ENCODE data around the gene UBALD1.

UBALD1 gene

GRCh38 chr16:4614571-4615383 lies at the start of gene UBALD1:
TSS of gene UBALD1 (minus strand) at chr16:4614888. CDS start at chr16:4614797, 91 bp downstream.
- peak; percentile 82 for DNase-seq

GRCh38 chr16:4663777-4664465 lies 49.2 kb upstream of the UBALD1 start:
- no peak for DNase-seq

- no peak for DNase-seq
Measured at GRCh38 chr16:4663465-4663776, 48.7 kb upstream of the UBALD1 start.

- DNase-seq, result no peak
Measured at GRCh38 chr16:4661661-4662060, 47.0 kb upstream of the UBALD1 start.

GRCh38 chr16:4660454-4661007 lies 45.8 kb upstream of the UBALD1 start:
- DNase-seq, result peak; percentile 74

GRCh38 chr16:4659363-4660353 lies 45.0 kb upstream of the UBALD1 start:
- DNase-seq, result no peak

GRCh38 chr16:4656695-4657686 lies 42.3 kb upstream of the UBALD1 start:
- DNase-seq, result no peak

- DNase-seq, result no peak
Measured at GRCh38 chr16:4656221-4656620, 41.5 kb upstream of the UBALD1 start.

GRCh38 chr16:4655801-4656200 lies 41.1 kb upstream of the UBALD1 start:
- no peak for DNase-seq

- DNase-seq, result no peak
Measured at GRCh38 chr16:4654964-4655590, 40.4 kb upstream of the UBALD1 start.

GRCh38 chr16:4654011-4654963 lies 39.6 kb upstream of the UBALD1 start:
- DNase-seq, result no peak

GRCh38 chr16:4652561-4652960 lies 37.9 kb upstream of the UBALD1 start:
- no peak for DNase-seq

GRCh38 chr16:4651827-4652226 lies 37.1 kb upstream of the UBALD1 start:
- DNase-seq, result no peak

GRCh38 chr16:4650443-4651074 lies 35.9 kb upstream of the UBALD1 start:
- DNase-seq, result peak; percentile 80

- DNase-seq, result no peak
Measured at GRCh38 chr16:4649744-4650442, 35.2 kb upstream of the UBALD1 start.

GRCh38 chr16:4648917-4649316 lies 34.2 kb upstream of the UBALD1 start:
- DNase-seq, result no peak

GRCh38 chr16:4647644-4647980 lies 32.9 kb upstream of the UBALD1 start:
- no peak for DNase-seq

GRCh38 chr16:4646773-4647643 lies 32.3 kb upstream of the UBALD1 start:
- DNase-seq, result no peak

Measured in activated naive CD4-positive, alpha-beta T cell treated with Interleukin-2 at 50 U/mL for 16 hours (primary cell).